ENCODE data around the gene SMTN.

GRCh38 chr22:31075961-31076360, 5.2 kb upstream of the SMTN start:
- no peak for TF ChIP-seq GATA2 (CRISPR knock-in tag; IDR thresholded peaks at IDR 0.05)
- no peak for TF ChIP-seq PHF20 (IDR thresholded peaks at IDR 0.05; ENCODE audit: partially characterized antibody)
- TF ChIP-seq ARID4B (CRISPR knock-in tag; IDR thresholded peaks at IDR 0.05) = no peak
- TF ChIP-seq USF1 (CRISPR knock-in tag; IDR thresholded peaks at IDR 0.05) = no peak
- no peak for TF ChIP-seq ETV6 (IDR thresholded peaks at IDR 0.05; ENCODE audit: borderline replicate concordance in 1 of 2, low read depth in 2 of 2, low read length in 1 of 2)
- no peak for TF ChIP-seq ETV6 (CRISPR knock-in tag; IDR thresholded peaks at IDR 0.05; ENCODE audit: borderline replicate concordance)
- TF ChIP-seq CTCF (IDR thresholded peaks at IDR 0.05 in 2 of 3, conservative IDR thresholded peaks at IDR 0.05 in 1 of 3; ENCODE audit: insufficient read depth in 2 of 3, low read depth in 1 of 3, low read length in 3 of 3) = no peak
- no peak for TF ChIP-seq ZNF311 (CRISPR knock-in tag; IDR thresholded peaks at IDR 0.05)
- TF ChIP-seq MAZ (CRISPR knock-in tag; conservative IDR thresholded peaks at IDR 0.05 in 1 of 2, IDR thresholded peaks at IDR 0.05 in 1 of 2) = no peak
- TF ChIP-seq GABPA (tag; conservative IDR thresholded peaks at IDR 0.05; ENCODE audit: low read depth) = no peak
- TF ChIP-seq TCF7L2 (IDR thresholded peaks at IDR 0.05; ENCODE audit: low read depth, low read length) = no peak

Data from K562 (cell line).